HG03575 (cell line): Measurements from ENCODE around the gene ATXN1.

Experiments
- ATAC-seq: cut with Tn5 transposase; IDR thresholded peaks from one replicate; pipeline ENCODE4 v1.9.1; 2021; ENCODE audit not compliant: unreplicated experiment, insufficient number of reproducible peaks, low FRiP score; ENCODE audit errors: extremely low read depth

ATXN1 gene

DNA sequence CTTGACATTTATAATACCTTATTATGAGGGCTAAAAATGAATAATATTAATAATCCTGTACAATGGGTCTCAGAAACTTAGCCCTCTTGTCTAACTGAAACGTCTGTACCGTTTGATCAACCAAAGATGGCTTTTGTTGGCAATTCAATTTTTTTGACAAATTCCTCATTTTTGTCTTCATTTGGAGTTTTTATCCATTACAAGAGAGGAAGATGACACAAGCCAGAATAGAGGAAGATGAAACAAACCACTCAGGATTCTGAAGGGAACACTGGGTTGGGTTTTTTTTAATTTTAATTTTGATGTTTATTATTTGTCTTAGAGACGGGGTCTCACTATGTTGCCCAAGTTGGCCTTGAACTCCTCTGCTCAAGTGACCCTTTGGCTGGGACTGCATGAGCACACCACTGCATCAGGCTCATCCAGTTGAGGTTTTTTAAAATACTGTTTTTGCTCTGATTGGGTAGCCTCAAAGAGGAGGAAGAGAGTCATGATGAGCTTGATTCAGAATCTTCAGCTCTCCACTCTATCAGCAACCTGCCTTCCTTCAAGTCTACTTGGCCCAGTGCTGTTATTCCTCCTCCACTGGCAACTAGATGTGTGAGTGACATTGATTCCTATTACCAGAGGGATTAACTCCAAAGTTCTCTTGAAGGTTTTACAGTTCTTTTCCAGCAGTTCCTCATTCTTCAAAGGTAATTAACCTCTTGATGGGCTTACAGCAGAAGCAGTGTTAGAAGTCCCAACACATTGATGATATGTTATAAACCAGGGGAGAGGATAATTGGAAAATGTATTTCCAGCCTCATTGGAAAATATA lies 71.3 kb downstream of the ATXN1 start:
- no peak for ATAC-seq

DNA sequence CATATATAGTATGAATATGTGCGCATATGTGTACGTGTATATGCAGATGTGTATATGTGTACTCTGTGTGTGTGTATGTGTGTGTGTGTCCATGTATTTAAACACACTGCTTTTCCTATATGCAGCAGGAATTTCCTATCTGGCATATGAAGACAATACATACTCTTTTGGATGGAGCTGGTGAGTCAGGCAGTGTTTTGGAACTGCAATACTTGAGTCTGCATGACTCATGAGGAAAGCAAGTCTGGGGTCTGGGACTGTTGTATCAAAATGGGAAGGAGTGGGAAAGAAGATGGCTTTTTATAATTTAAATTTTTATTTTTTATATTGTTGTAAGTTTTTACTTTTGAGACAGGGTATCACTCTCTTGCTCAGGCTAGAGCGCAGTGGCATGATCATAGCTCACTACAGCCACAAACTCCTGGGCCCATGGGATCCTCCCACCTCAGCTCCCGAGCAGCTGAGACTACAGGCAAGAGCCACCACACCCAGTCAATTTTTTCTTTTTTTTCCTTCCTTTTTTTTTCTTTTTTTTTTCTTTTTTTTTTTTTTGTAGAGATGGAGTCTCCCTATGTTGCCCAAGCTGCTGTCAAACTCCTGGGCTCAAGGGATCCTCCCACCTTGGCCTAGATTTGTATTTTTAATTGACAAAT lies 72.2 kb downstream of the ATXN1 start:
- ATAC-seq: no peak

DNA sequence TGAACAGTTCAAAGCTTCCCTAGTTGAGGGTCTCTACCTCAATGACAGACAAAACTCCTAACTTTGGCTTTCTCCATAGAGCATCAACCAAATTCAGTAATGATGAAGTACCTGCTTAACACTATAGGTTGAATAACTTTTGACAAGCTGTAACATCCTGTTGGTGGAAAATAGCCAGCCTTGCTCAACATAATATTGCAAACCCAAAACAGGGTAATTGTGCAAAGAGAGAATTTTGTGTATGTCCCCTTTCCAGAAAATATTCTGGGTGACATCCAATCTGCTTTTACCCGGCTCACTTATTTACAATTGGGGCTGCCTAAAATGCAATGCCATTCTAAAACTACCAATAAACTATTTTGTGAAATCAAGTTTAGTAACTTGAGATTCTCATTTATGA lies 72.8 kb downstream of the ATXN1 start:
- ATAC-seq: no peak

- ATAC-seq: no peak
Observed at GRCh38 chr6:16687045-16687444, 74.2 kb downstream of the ATXN1 start.

GRCh38 chr6:16684896-16685554 lies 76.2 kb downstream of the ATXN1 start:
- ATAC-seq: peak; percentile 54

- no peak for ATAC-seq
Observed at GRCh38 chr6:16684195-16684689, 77.0 kb downstream of the ATXN1 start.

DNA sequence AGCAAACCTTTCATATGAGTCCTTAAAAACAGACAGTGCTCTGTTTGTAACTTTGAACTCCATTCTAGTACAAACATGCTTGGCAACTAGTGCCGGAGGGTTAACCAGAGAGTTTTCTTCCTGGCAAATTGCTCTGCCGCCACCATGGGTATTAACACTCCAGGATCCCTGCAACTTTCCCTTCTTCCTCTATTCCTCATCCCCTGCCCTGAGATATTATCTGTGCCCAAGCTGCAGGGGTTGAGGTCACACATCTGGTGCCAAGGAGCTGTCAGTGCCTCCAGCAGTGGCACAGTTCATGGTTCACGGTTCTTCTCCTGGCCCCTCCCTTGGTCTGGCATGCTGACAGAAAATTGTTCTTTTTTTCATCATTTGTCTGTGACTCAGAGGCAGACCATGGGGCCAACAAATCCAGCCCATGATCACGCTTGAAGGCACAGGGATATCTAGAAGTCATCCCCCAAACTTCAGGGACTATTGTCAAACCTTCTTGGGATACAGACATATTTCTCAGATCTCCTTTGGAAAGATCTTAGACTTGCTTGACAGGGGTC lies 77.5 kb downstream of the ATXN1 start:
- ATAC-seq: no peak

DNA sequence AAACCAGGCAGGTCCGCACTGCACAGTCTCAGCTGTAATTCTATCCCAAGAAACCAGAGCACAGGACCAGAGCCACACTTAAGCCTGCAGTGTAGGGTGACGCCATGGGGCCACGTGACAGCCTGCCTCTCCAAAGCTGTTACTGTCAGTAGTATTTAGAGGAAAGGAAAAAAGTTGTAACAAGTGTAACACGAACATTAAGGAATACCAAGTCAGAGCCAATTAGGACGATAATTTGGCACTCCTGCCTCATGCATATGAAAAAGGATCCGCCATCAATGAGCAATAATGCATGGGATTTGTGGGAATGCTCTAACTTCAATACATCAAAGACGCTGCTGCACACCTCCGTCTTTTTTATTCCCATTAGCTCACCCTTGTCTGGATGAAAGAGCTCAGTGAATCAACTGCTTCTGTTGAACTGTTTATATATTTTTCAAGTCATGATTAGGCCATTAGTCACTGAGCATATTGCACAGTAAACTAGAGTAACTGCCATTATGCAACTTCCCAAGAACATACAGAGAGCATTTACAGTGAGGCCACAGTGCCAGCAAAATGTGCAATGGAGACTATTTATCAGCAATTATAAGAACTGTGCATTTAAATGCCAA lies 79.9 kb downstream of the ATXN1 start:
- ATAC-seq: no peak

DNA sequence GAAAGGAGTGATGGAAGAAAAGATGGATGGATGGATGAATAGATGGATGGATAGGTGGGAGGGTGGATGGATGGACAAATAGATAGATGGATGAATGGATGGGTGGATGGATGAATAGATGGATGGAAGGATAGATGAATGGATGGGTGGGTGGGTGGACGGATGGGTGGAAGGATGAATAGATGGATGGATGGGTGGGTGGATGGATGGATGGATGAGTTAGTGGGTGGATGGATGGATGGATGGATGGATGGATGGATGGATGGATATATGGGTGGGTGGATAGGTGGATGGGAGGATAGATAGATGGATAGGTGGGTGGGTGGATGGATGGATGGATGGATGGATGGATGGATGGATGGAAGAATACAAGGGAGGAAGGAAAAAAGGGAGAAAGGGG lies 82.2 kb downstream of the ATXN1 start:
- ATAC-seq: no peak

DNA sequence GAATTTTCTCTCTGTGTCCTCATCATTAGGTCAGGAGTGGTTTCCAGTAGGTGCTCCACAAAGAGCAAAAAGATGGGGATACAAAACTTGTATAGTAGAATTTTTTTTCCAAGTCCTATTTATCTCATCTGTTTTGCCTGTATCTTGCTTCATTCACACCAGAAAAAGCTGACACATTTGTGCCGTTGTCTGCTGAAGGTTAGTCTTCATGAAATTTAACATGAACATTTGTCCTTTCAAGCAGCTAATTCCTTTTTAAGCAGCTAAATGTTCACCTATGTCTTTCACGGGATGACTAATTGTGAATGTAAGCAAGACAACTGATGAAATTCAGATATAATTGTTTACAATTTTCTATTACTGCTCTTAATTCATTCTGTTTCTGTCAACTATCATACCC lies 83.8 kb downstream of the ATXN1 start:
- ATAC-seq: no peak

- no peak for ATAC-seq
Observed at GRCh38 chr6:16676978-16677377, 84.3 kb downstream of the ATXN1 start.

DNA sequence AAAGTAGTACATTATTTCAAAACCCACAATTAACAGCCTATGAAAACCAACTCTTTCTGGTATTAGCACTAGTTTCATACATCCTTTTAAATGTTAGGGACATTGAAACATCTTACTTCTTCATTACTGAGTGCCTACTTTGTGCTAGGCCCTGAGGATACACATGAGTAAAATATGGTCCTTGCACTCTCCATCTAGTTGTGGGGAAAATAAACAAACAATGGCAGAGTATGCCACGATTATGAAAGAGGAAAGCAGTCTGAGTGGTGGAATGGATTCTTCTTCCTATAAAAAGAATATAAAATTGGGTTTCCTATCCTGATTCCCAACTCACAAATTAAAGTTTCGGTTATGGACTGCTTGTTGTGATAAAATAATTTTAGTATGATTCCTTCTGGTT lies 84.9 kb downstream of the ATXN1 start:
- no peak for ATAC-seq

GRCh38 chr6:16674801-16675392 lies 86.4 kb downstream of the ATXN1 start:
- ATAC-seq: no peak

GRCh38 chr6:16673011-16673797 lies 88.1 kb downstream of the ATXN1 start:
- ATAC-seq: no peak

DNA sequence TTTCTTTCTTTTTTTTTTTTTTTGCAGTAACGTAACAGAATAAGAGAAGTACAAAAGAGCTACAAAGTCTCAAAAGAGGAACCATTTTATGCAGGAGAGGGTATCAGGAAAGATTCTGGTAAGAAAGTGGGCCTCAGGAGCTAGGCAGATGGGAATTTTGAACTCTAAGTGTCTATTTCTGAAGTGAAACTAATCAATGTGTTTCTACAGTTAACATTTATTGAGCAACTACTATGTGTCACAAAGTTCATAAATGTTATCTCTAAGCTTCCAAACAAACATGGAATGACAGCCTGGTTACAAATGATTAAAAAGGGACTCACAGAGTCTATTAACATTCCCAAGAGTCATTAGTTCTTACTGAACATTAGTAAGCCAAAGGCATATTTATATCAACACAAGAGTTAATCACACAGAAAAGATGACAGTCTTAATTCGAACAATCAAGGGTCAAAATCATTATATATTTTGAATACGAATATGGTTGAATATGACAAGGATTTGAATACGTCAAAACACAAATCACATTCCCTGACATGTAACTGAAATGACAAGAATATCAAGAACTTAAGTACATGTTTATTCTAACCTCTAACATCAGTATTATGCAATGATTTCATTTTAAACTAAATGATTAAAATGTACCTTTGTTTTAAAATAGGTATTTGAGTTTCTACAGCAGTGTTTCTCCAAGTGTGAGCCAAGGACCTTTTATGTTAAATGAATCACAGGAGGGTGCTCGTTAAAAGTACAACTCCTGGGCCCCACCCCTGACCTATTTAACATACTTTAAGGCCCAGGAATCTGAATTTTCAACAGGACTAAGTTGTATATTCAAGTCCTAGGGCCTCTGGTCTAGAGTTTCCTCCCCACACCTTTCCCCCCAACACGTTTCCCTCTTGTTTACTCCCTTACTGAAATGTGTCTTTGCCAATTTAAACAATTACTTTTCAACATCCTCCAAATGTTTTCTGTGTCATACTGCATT lies 89.7 kb downstream of the ATXN1 start:
- no peak for ATAC-seq

GRCh38 chr6:16670617-16671051 lies 90.6 kb downstream of the ATXN1 start:
- peak; percentile 31 for ATAC-seq

DNA sequence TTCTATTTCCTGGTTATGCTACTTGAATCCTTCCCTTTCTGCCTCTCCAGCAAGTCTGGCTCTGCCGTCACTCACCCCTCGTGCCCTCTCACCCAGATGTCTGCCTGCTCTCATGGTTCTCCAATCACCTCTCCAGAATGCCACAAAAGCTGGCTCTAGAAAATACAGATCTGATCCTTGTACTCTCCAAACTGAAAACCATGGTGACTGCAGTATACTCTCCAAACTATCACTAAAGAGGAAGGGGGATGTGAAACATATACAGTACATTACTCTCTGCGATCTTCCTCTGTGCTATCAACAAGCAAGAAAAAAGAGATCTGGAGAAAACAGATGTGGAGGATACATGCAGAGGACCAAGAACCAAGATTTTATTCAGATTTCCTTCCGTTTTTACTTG lies 91.1 kb downstream of the ATXN1 start:
- peak; percentile 65 for ATAC-seq
